ENCODE data around the gene CRB2. TPM values are rescaled to one million over a fixed set of nuclear protein-coding genes. Genes with fewer than 3 reads are reported as not detected.

CRB2 gene
- total and polyA plus RNA-seq, 2 of the 4 experiments (the other 2 are of a cell fraction) = not detected

DNA sequence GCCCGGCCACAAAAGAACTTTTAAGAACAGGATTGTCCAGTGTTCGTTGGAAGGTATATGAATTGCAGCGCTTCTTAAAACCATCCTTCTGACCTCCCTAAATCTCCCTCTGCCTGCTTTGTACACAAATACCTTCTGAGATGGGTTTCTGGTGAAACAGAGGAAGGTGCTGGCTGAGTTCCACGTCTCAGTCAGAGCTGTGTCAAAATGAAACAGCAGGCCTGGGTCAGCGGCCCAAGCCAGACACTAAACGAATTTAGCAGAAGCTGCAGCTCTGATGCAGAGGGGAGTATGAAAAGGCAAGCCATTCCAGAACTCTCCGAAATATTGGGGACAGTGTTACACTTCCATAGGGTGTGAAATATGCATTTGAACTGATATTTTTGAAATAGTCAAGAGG lies 37.8 kb upstream of the CRB2 start:
- H2BK15ac ChIP-seq (ENCODE audit: low read depth, low read length) = no peak overlapping the region
- no TSS peak for BruUV-seq (replicated peaks)
- DNase-seq (no peak), ATAC-seq (ENCODE audit: low read depth) (no peak)
- H3K4me1 ChIP-seq (ENCODE audit: control insufficient read depth, insufficient read depth, low read length) = no peaks in the 10 kb centered on the region; the same call in 1 of the 2 replicates
- no peak overlapping the region for H4K8ac ChIP-seq (ENCODE audit: low read depth in 2 of 2, low read length in 2 of 2)
- no peak overlapping the region for H3K4me2 ChIP-seq (ENCODE audit: low read depth, low read length)
- peaks cover 4% of the 10 kb centered on the region; the same call in 1 of the 2 replicates for H3K9me3 ChIP-seq (ENCODE audit: control insufficient read depth, insufficient read depth, low read length)
- H4K5ac ChIP-seq (ENCODE audit: low read depth, low read length) = no peak overlapping the region
- no peaks in the 10 kb centered on the region for H3K9me1 ChIP-seq (ENCODE audit: insufficient read depth, low read length)
- no peaks in the 10 kb centered on the region for H4K20me1 ChIP-seq (ENCODE audit: insufficient read depth, low read length)
- no peaks in the 10 kb centered on the region for H3K36me3 ChIP-seq (ENCODE audit: control insufficient read depth, insufficient read depth, low read length)
- TF ChIP-seq, protein P1, sequence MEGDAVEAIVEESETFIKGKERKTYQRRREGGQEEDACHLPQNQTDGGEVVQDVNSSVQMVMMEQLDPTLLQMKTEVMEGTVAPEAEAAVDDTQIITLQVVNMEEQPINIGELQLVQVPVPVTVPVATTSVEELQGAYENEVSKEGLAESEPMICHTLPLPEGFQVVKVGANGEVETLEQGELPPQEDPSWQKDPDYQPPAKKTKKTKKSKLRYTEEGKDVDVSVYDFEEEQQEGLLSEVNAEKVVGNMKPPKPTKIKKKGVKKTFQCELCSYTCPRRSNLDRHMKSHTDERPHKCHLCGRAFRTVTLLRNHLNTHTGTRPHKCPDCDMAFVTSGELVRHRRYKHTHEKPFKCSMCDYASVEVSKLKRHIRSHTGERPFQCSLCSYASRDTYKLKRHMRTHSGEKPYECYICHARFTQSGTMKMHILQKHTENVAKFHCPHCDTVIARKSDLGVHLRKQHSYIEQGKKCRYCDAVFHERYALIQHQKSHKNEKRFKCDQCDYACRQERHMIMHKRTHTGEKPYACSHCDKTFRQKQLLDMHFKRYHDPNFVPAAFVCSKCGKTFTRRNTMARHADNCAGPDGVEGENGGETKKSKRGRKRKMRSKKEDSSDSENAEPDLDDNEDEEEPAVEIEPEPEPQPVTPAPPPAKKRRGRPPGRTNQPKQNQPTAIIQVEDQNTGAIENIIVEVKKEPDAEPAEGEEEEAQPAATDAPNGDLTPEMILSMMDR (conservative IDR thresholded peaks at IDR 0.05; ENCODE audit: low read depth, low read length) = no peak
- no peak for TF ChIP-seq SMC3 (IDR thresholded peaks at IDR 0.05; ENCODE audit: low read depth, low read length)
- no peak for TF ChIP-seq MXI1 (IDR thresholded peaks at IDR 0.05; ENCODE audit: borderline replicate concordance, low read depth, low read length)
- no peak for TF ChIP-seq MAFK (IDR thresholded peaks at IDR 0.05; ENCODE audit: low read depth, low read length)
- TF ChIP-seq POLR2A (IDR thresholded peaks at IDR 0.05; ENCODE audit: low read depth, low read length) = no peak
- no peak for TF ChIP-seq RFX5 (IDR thresholded peaks at IDR 0.05; ENCODE audit: low read depth, low read length)
- TF ChIP-seq, protein P2, sequence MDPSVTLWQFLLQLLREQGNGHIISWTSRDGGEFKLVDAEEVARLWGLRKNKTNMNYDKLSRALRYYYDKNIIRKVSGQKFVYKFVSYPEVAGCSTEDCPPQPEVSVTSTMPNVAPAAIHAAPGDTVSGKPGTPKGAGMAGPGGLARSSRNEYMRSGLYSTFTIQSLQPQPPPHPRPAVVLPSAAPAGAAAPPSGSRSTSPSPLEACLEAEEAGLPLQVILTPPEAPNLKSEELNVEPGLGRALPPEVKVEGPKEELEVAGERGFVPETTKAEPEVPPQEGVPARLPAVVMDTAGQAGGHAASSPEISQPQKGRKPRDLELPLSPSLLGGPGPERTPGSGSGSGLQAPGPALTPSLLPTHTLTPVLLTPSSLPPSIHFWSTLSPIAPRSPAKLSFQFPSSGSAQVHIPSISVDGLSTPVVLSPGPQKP (IDR thresholded peaks at IDR 0.05; ENCODE audit: borderline replicate concordance, low read depth, low read length) = no peak
- TF ChIP-seq, protein P3, sequence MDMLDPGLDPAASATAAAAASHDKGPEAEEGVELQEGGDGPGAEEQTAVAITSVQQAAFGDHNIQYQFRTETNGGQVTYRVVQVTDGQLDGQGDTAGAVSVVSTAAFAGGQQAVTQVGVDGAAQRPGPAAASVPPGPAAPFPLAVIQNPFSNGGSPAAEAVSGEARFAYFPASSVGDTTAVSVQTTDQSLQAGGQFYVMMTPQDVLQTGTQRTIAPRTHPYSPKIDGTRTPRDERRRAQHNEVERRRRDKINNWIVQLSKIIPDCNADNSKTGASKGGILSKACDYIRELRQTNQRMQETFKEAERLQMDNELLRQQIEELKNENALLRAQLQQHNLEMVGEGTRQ (IDR thresholded peaks at IDR 0.05; ENCODE audit: low read depth, low read length) = no peak
- no peak for TF ChIP-seq RAD21 (IDR thresholded peaks at IDR 0.05; ENCODE audit: low read length)
- intact Hi-C loops (cut with micrococcal nuclease) (no loop called here), in situ Hi-C loops (cut with MboI; ENCODE audit: low sequenced_read_pairs) (no loop called here), dilution Hi-C loops (cut with HindIII; ENCODE audit: low sequenced_read_pairs, unreplicated experiment) (no loop called here)
- CTCF ChIA-PET = no interaction called here
- no peak overlapping the region for H2BK5ac ChIP-seq (ENCODE audit: low read depth, low read length, poor library complexity, severe bottlenecking)
- H4K91ac ChIP-seq (ENCODE audit: insufficient read depth, low read depth, low read length) = no peak overlapping the region
- POLR2A ChIA-PET (ENCODE audit: unreplicated experiment) = no interaction called here
- H3K9ac ChIP-seq (ENCODE audit: low read depth, low read length) = no peak overlapping the region
- WGBS, 2 experiments (ENCODE audit: extremely low coverage in 2 of 2, insufficient read length in 1 of 2) = 20% methylated on average over 2 of the region's 7 CpGs; no CpG with 5 or more reads in 1 of the 2 experiments
- no peak overlapping the region for H3K4me3 ChIP-seq (ENCODE audit: insufficient read depth, low read depth, low read length)
- no peak overlapping the region for H2AFZ ChIP-seq (replicated peaks; ENCODE audit: low read length, poor library complexity)
- H3K23ac ChIP-seq (ENCODE audit: low read depth, low read length) = no peak overlapping the region
- H3K27ac ChIP-seq (ENCODE audit: insufficient read depth, low read length) = no peak overlapping the region
- peaks cover 22% of the 10 kb centered on the region; the same call in 1 of the 2 replicates for H3K27me3 ChIP-seq (ENCODE audit: control insufficient read depth, insufficient read depth, low read length)
- H2AK5ac ChIP-seq (ENCODE audit: low read depth, low read length) = no peak overlapping the region
- no peak overlapping the region for H2BK120ac ChIP-seq (ENCODE audit: low read depth, low read length)
- no peak overlapping the region for H3K56ac ChIP-seq (ENCODE audit: extremely low read depth, insufficient read depth, low read length)
- no peaks in the 10 kb centered on the region for H3K79me1 ChIP-seq (ENCODE audit: low read depth in 1 of 2, low read length in 2 of 2)
- H2BK20ac ChIP-seq (ENCODE audit: low read depth, low read length) = no peak overlapping the region
- no peak overlapping the region for H3K18ac ChIP-seq (ENCODE audit: low read depth, low read length)
- no peak overlapping the region for H3K14ac ChIP-seq (replicated peaks; ENCODE audit: low read depth, low read length)
- H2AK9ac ChIP-seq (replicated peaks; ENCODE audit: low read depth, low read length, poor library complexity) = no peak overlapping the region
- no peak overlapping the region for H3K4ac ChIP-seq (ENCODE audit: low read depth, low read length)

Data from IMR-90 (cell line).